BJ (cell line): ENCODE data around the gene SAMD7. TPM values are rescaled to one million over a fixed set of nuclear protein-coding genes. Genes with fewer than 3 reads are reported as not detected.

Experiments used
- CTCF ChIA-PET: fragments of 350-600 bp; formaldehyde crosslinking; extraction: SDS; loops from one replicate; lab custom pipeline; 2021; ENCODE audit warnings: antibody characterized with exemption, inconsistent platforms; lab: Yijun Ruan, JAX
- POLR2A ChIA-PET: fragments of 300-600 bp; sonication (Branson Sonifier 250); formaldehyde crosslinking; extraction: SDS; loops from one replicate; lab custom pipeline; 2021; ENCODE audit warnings: antibody characterized with exemption; lab: Charles Lee
- DNase-seq: peaks from one replicate; pipeline ENCODE4 v3.0.0-alpha.2; 2011; ENCODE audit warnings: low read depth
- H3K27me3 ChIP-seq: 2 replicates; pipeline ENCODE4 v1.6.0; 2011; ENCODE audit warnings: low read length; ENCODE audit not compliant: control insufficient read depth, insufficient read depth
- H3K36me3 ChIP-seq: 2 replicates; pipeline ENCODE4 v1.5.1; 2011; ENCODE audit warnings: low read length; ENCODE audit not compliant: control insufficient read depth, insufficient read depth
- H3K4me3 ChIP-seq: 2 replicates; pipeline ENCODE4 v1.5.1; 2011; ENCODE audit warnings: low read depth, mild to moderate bottlenecking, control low read depth, low read length
- polyA plus RNA-seq: library from polyadenylated mRNA; depleted of rRNA; stranded (reverse); fragments of >200 nt; gene quantifications from 2 replicates; pipeline ENCODE4 v1.2.3, GENCODE V29; 2011
- TF ChIP-seq, protein P1 (sequence below): IDR thresholded peaks from 2 replicates; pipeline ENCODE4 v1.5.1; 2011; ENCODE audit warnings: low read depth, mild to moderate bottlenecking, control low read depth, inconsistent platforms, low read length, moderate library complexity; ENCODE audit not compliant: insufficient read depth

The SAMD7 gene
- polyA plus RNA-seq, 1 experiment = not detected

- no peaks in the 10 kb centered on the region for H3K36me3 ChIP-seq
- TF ChIP-seq, protein P1, sequence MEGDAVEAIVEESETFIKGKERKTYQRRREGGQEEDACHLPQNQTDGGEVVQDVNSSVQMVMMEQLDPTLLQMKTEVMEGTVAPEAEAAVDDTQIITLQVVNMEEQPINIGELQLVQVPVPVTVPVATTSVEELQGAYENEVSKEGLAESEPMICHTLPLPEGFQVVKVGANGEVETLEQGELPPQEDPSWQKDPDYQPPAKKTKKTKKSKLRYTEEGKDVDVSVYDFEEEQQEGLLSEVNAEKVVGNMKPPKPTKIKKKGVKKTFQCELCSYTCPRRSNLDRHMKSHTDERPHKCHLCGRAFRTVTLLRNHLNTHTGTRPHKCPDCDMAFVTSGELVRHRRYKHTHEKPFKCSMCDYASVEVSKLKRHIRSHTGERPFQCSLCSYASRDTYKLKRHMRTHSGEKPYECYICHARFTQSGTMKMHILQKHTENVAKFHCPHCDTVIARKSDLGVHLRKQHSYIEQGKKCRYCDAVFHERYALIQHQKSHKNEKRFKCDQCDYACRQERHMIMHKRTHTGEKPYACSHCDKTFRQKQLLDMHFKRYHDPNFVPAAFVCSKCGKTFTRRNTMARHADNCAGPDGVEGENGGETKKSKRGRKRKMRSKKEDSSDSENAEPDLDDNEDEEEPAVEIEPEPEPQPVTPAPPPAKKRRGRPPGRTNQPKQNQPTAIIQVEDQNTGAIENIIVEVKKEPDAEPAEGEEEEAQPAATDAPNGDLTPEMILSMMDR = no peak
- ChIA-PET POLR2A (no interaction called here), CTCF (no interaction called here)
- no peak overlapping the region for H3K4me3 ChIP-seq
- no peaks in the 10 kb centered on the region for H3K27me3 ChIP-seq
- DNase-seq = no peak
These were observed 3.9 kb upstream of the SAMD7 start for GRCh38 chr3:169907476-169907875.

- POLR2A ChIA-PET = no interaction called here
- CTCF ChIA-PET = no interaction called here
- TF ChIP-seq, protein P1 = no peak
- Histone ChIP-seq H3K36me3 (no peaks in the 10 kb centered on the region), H3K27me3 (no peaks in the 10 kb centered on the region), H3K4me3 (no peak overlapping the region)
- DNase-seq = no peak
These were observed 3.4 kb upstream of the SAMD7 start for GRCh38 chr3:169907944-169908343.

DNA sequence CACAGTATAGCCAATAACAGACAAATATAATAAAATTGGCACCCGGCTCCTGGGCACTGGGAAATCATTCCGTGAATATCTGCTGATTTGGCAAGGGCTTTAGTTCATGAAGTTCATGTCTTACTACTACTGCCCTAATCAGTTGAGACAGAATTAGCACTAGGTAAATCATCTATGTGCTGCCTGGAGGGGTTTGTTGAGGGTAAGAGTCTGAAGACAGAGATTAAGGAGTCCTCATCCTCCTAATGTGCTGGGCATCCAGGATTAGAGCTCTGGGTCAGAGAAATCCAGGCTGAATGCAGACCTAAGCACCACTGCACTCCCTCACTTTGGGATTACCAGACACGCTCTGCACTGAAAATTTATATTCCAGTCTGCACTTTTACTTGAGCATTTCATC, 2.0 kb downstream of the SAMD7 start:
- DNase-seq = no peak
- H3K27me3 ChIP-seq = no peaks in the 10 kb centered on the region
- no peaks in the 10 kb centered on the region for H3K36me3 ChIP-seq
- no peak overlapping the region for H3K4me3 ChIP-seq
- TF ChIP-seq, protein P1 = no peak
- CTCF ChIA-PET = no interaction called here
- POLR2A ChIA-PET = no interaction called here

DNA sequence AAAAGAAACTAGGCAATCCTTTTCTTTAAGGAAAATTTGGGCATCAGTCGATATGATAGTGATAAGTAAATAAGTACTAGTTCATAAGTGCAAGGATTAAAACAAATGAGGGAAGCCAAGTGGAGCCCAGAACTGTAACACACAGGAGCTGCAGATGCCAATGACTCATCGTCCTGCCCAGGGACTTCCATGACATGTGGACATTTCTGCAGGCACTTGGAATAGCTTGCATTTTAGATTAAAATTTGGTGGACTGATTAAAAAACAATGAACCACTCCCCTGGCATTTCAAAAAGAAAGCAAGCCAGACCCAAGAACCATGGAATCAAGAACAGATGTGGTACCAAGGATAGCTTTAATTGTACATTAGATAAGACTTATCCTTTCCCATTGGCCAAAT, 2.9 kb downstream of the SAMD7 start:
- DNase-seq = no peak
- Histone ChIP-seq H3K27me3 (no peaks in the 10 kb centered on the region), H3K4me3 (no peak overlapping the region), H3K36me3 (no peaks in the 10 kb centered on the region)
- ChIA-PET CTCF (interaction anchor here (0.9 kb wide), 1 partner anchor 53 kb away, joined by 3 read pairs; the partner anchor contains the start of gene SEC62), POLR2A (no interaction called here)
- TF ChIP-seq, protein P1 = no peak

DNA sequence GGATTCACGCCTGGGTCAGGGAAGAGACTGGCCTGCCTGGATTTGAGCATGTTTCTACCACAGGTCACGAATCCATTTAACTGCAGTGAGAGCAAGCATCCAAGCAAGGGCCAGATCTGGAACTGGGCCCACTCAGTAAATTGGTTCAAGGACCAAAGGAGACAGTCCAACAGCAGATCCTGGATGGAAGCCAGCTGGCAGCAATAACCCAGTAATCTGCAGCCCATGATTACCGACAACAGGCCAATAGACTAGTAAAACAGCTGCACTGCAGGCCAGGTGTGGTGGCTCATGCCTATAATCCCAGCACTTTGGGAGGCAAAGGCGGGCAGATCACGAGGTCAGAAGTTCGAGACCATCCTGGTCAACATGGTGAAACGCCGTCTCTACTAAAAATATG, 11.8 kb downstream of the SAMD7 start:
- Histone ChIP-seq H3K27me3 (no peaks in the 10 kb centered on the region; the same call in 1 of the 2 replicates), H3K36me3 (no peaks in the 10 kb centered on the region), H3K4me3 (no peak overlapping the region)
- ChIA-PET POLR2A (no interaction called here), CTCF (no interaction called here)
- TF ChIP-seq, protein P1 = no peak
- no peak for DNase-seq
